ENCODE measurements around the gene KCNN2. TPM values are rescaled to one million over a fixed set of nuclear protein-coding genes. Genes with fewer than 3 reads are reported as not detected.

KCNN2 gene
- total RNA-seq, 1 experiment from 2014 or later, result 11.9 TPM

- no peak for TF ChIP-seq ZNF281 (CRISPR knock-in tag; IDR thresholded peaks at IDR 0.05)
- no peak for TF ChIP-seq RELA (CRISPR knock-in tag; IDR thresholded peaks at IDR 0.05; ENCODE audit: borderline replicate concordance)
- no peak for TF ChIP-seq ZSCAN18 (CRISPR knock-in tag; IDR thresholded peaks at IDR 0.05)
- TF ChIP-seq ZNF219 (CRISPR knock-in tag; IDR thresholded peaks at IDR 0.05; ENCODE audit: borderline replicate concordance), result no peak
- no peak for TF ChIP-seq ZNF138 (CRISPR knock-in tag; conservative IDR thresholded peaks at IDR 0.05)
- no peak for TF ChIP-seq E2F4 (CRISPR knock-in tag; IDR thresholded peaks at IDR 0.05; ENCODE audit: borderline replicate concordance, low read depth)
- no peak for TF ChIP-seq NFYB (CRISPR knock-in tag; conservative IDR thresholded peaks at IDR 0.05; ENCODE audit: low read depth)
- no peak for TF ChIP-seq IRF2 (CRISPR knock-in tag; IDR thresholded peaks at IDR 0.05; ENCODE audit: borderline replicate concordance, low read depth)
- no peak for TF ChIP-seq PRDM15 (CRISPR knock-in tag; IDR thresholded peaks at IDR 0.05)
- TF ChIP-seq GABPB1 (CRISPR knock-in tag; IDR thresholded peaks at IDR 0.05), result no peak
- TF ChIP-seq IRF1 (CRISPR knock-in tag; IDR thresholded peaks at IDR 0.05), result no peak
- no peak for TF ChIP-seq ZNF512 (CRISPR knock-in tag; IDR thresholded peaks at IDR 0.05; ENCODE audit: borderline replicate concordance)
Measured at GRCh38 chr5:114380721-114381120, 18.9 kb downstream of the KCNN2 start (continued).

GRCh38 chr5:114387433-114387832 lies 25.6 kb downstream of the KCNN2 start:
- ChIA-PET POLR2A (no interaction called here), CTCF (interaction anchor here (0.6 to 1.3 kb wide), 5 partner anchors 10 to 710 kb away, joined by 3 to 6 read pairs (median 4); no protein-coding TSS in a partner anchor)
- no peak overlapping the region for H3K27ac Mint-ChIP-seq
- no peaks in the 10 kb centered on the region for H3K9me3 Mint-ChIP-seq
- DNase-seq (ENCODE audit: low spot score) (no peak), ATAC-seq (peak; percentile 62)
- H3K4me1 Mint-ChIP-seq, result peaks cover 78% of the 10 kb centered on the region
- no peaks in the 10 kb centered on the region for H3K27me3 Mint-ChIP-seq (ENCODE audit: low read depth)
- H3K4me3 Mint-ChIP-seq, result no peak overlapping the region
- no peaks in the 10 kb centered on the region for H3K36me3 Mint-ChIP-seq
- TF ChIP-seq ZNF671 (CRISPR knock-in tag; IDR thresholded peaks at IDR 0.05) (no peak), GRHL2 (CRISPR knock-in tag; IDR thresholded peaks at IDR 0.05; ENCODE audit: insufficient replicate concordance, severe bottlenecking) (no peak), ZMAT4 (CRISPR knock-in tag; IDR thresholded peaks at IDR 0.05) (no peak), IRF1 (CRISPR knock-in tag; IDR thresholded peaks at IDR 0.05) (no peak), E2F5 (CRISPR knock-in tag; IDR thresholded peaks at IDR 0.05) (no peak), ZNF232 (CRISPR knock-in tag; IDR thresholded peaks at IDR 0.05) (no peak), NR3C1 (CRISPR knock-in tag; conservative IDR thresholded peaks at IDR 0.05; ENCODE audit: low read depth) (no peak), PRRX2 (CRISPR knock-in tag; IDR thresholded peaks at IDR 0.05) (no peak), E2F1 (CRISPR knock-in tag; IDR thresholded peaks at IDR 0.05) (no peak)
